Right lobe of liver (tissue), 6 donors: ENCODE measurements around the gene FAM168B. TPM values are rescaled to one million over a fixed set of nuclear protein-coding genes. Genes with fewer than 3 reads are reported as not detected.

ENCODE experiments used
- ATAC-seq, 4 donors: fragments of 200-7000 bp; cut with Tn5 transposase; one replicate each; pipeline ENCODE4 v1.9.1; 2020; ENCODE audit warnings: mild to moderate bottlenecking in 4 of 4, moderate library complexity in 4 of 4
- DNase-seq, 3 donors: peaks; one replicate each; pipeline ENCODE4 v3.0.0-alpha.2; 2020
- H3K27ac ChIP-seq, 3 donors: fragments of 200-600 bp; one replicate each; pipeline ENCODE4 v1.8.0; 2022
- H3K27me3 ChIP-seq, 2 donors: fragments of 200-600 bp; one replicate each; pipeline ENCODE4 v1.8.0; 2022
- H3K36me3 ChIP-seq, 4 donors: fragments of 200-600 bp; sonication (generic) in 1 of 4; one replicate each; pipeline versions ENCODE4 v1.5.1 to v1.8.0; 2017 to 2022; ENCODE audit warnings: control low read depth in 1 of 4
- H3K4me1 ChIP-seq, 4 donors: fragments of 200-600 bp; sonication (generic) in 1 of 4; one replicate each; pipeline versions ENCODE4 v1.5.1 to v1.8.0; 2017 to 2022; ENCODE audit warnings: control low read depth in 1 of 4
- H3K4me3 ChIP-seq, 3 donors: fragments of 200-600 bp; one replicate each; pipeline ENCODE4 v1.8.0; 2022
- H3K9me3 ChIP-seq, 4 donors: fragments of 200-600 bp; sonication (generic) in 1 of 4; one replicate each; pipeline versions ENCODE4 v1.5.1 to v1.8.0; 2017 to 2022; ENCODE audit warnings: control low read depth in 1 of 4
- CTCF ChIP-seq, 4 donors: fragments of 200-600 bp in 3 of 4; fragments of 450-650 bp in 1 of 4; IDR thresholded peaks; one replicate each; pipeline versions ENCODE4 v1.5.1 to v1.8.0; 2016 to 2022; ENCODE audit warnings: antibody characterized with exemption in 4 of 4, mild to moderate bottlenecking in 2 of 4
- POLR2A ChIP-seq: fragments of 450-650 bp; IDR thresholded peaks from one replicate; pipeline ENCODE4 v1.6.1; 2017; ENCODE audit warnings: antibody characterized with exemption, mild to moderate bottlenecking
- WGBS: methylation state at CpG from one replicate; pipeline ENCODE4 v1.1.6; 2018; ENCODE audit warnings: low coverage, low lambda C conversion rate; ENCODE audit not compliant: insufficient coverage; ENCODE audit errors: missing lambda C conversion rate; 5-methylcytosine and 5-hydroxymethylcytosine counted together
- intact Hi-C, 2 donors: fragments of 100-400 bp; cut with DNase I; formaldehyde crosslinking; loops; one replicate each; pipeline versions ENCODE4 v1.11.2 to v1.14.1; 2022
- total RNA-seq, 6 experiments: library from RNA; depleted of rRNA in 2 of 6; stranded (reverse); fragments of >200 nt in 2 of 6; fragmentation: NEBNext Ultra II Directional in 3 of 6; extraction: Animal tissue kit (Norgen Biotek cat#: 25700) in 3 of 6; gene quantifications; one replicate each; pipeline versions ENCODE4 v1.1.0 to v1.2.4, GENCODE V29; 2016 to 2023
- donor health status: DM: no; HTN: yes; CAD: no.
- donor health status: DM: no; HTN: no; CAD: no.
- donor health status: DM: no; HTN: no; CAD: no.
- donor health status: DM: no; HTN: yes; CAD: no.
- donor health status: DM: no; HTN: yes; CAD: no.

The FAM168B gene
- total RNA-seq, 6 experiments from 2014 or later = 28.1 to 69.7 (median 33.9) TPM

GRCh38 chr2:131130298-131130596 lies 37.0 kb upstream of the FAM168B start:
- Histone ChIP-seq H3K36me3 (peaks cover 2 to 82% (median 28%) of the 10 kb centered on the region in 4 donors), H3K4me3 (no peak overlapping the region), H3K4me1 (no peaks in the 10 kb centered on the region), H3K9me3 (no peaks in the 10 kb centered on the region), H3K27ac (no peak overlapping the region), H3K27me3 (no peaks in the 10 kb centered on the region)
- DNase-seq (no peak), ATAC-seq (no peak)
- TF ChIP-seq CTCF (IDR thresholded peaks at IDR 0.05) (no peak), POLR2A (no peak)
- 97% methylated on average over 2 of the region's 2 CpGs for WGBS
- intact Hi-C loops = no loop called here

DNA sequence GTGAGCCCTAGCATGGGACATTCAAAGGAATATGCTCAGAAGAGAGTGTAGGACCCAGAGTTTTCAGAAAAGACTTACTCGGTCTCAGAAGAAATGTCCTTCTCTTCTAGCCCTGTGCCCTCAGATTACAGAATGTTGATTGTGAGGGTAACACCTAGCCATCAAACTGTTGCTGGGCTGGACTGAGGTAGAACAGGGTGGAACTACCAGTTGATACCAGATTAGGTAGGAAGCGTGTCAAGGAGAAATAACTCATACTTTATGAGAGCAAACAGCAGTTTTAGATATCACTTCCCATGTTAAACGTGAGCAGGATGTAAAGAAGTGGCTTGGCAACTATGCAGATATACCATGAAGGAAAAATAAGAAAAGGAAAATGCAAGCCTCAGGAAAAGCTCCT lies 34.7 kb upstream of the FAM168B start:
- no peak for ATAC-seq
- WGBS = 88% methylated on average over 3 of the region's 3 CpGs
- Histone ChIP-seq H3K36me3 (peaks cover 0 to 65% (median 24%) of the 10 kb centered on the region in 4 donors), H3K9me3 (no peaks in the 10 kb centered on the region), H3K4me1 (no peaks in the 10 kb centered on the region), H3K27me3 (no peaks in the 10 kb centered on the region), H3K4me3 (no peak overlapping the region), H3K27ac (no peak overlapping the region)
- intact Hi-C loops = no loop called here
- DNase-seq = no peak
- TF ChIP-seq CTCF (IDR thresholded peaks at IDR 0.05) (no peak), POLR2A (no peak)

GRCh38 chr2:131127076-131127475 lies 33.8 kb upstream of the FAM168B start:
- intact Hi-C loops = no loop called here
- ATAC-seq (no peak), DNase-seq (no peak)
- Histone ChIP-seq H3K4me3 (no peak overlapping the region), H3K27ac (no peak overlapping the region), H3K4me1 (no peaks in the 10 kb centered on the region), H3K36me3 (peaks cover 0 to 57% (median 25%) of the 10 kb centered on the region in 4 donors), H3K27me3 (no peaks in the 10 kb centered on the region), H3K9me3 (no peaks in the 10 kb centered on the region)
- no peak for TF ChIP-seq CTCF (IDR thresholded peaks at IDR 0.05)
- TF ChIP-seq POLR2A = no peak
- 89% methylated on average over 3 of the region's 3 CpGs for WGBS

GRCh38 chr2:131126436-131126835 lies 33.2 kb upstream of the FAM168B start:
- Histone ChIP-seq H3K36me3 (peaks cover 0 to 56% (median 28%) of the 10 kb centered on the region in 4 donors), H3K27me3 (no peaks in the 10 kb centered on the region), H3K4me1 (no peaks in the 10 kb centered on the region), H3K4me3 (no peak overlapping the region), H3K9me3 (no peaks in the 10 kb centered on the region), H3K27ac (no peak overlapping the region)
- 92% methylated on average over 3 of the region's 5 CpGs for WGBS
- TF ChIP-seq CTCF (IDR thresholded peaks at IDR 0.05) (no peak), POLR2A (no peak)
- intact Hi-C loops = no loop called here
- DNase-seq (no peak), ATAC-seq (no peak)

DNA sequence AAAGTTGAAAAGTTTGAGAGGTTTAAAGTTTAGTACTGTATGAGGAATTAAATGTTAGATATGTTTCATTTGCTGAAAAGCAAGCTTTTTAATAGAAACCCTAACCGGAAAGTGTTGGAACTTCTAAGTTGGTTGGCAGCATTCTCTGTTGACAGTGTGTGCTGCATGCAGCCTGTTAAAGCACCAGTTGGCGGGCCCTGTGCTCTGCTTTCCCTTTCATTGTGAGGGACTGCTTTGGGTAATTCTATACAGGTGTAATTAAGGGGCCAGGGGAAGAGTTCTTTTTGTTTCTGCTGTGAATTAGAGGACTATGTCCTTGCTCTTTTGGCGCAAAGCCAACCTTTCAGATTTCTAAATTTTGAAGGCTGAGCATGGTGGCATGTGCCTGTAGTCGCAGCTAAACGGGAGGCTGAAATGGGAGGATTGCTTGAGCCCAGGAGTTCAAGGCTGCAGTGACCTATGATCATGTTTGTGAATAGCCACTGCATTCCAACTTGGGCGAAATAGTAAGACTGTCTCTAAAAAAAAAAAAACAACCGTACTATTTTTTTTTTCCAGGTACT lies 32.0 kb upstream of the FAM168B start:
- ATAC-seq (no peak), DNase-seq (no peak)
- peaks cover 0 to 44% (median 27%) of the 10 kb centered on the region in 4 donors for H3K36me3 ChIP-seq
- WGBS = 83% methylated on average over 7 of the region's 7 CpGs
- H3K4me3 ChIP-seq = no peak overlapping the region
- H3K27me3 ChIP-seq = no peaks in the 10 kb centered on the region
- no peak overlapping the region for H3K27ac ChIP-seq
- intact Hi-C loops = no loop called here
- TF ChIP-seq CTCF (IDR thresholded peaks at IDR 0.05) (no peak), POLR2A (no peak)
- H3K4me1 ChIP-seq = no peaks in the 10 kb centered on the region
- no peaks in the 10 kb centered on the region for H3K9me3 ChIP-seq
